GM12872 (cell line): Measurements from ENCODE around the gene KDM4C.

Source experiments
- CTCF ChIP-seq: IDR thresholded peaks from 3 replicates; pipeline ENCODE4 v1.5.1; 2011; ENCODE audit warnings: low read depth, mild to moderate bottlenecking, low read length, moderate library complexity; ENCODE audit not compliant: insufficient read depth

KDM4C gene

GRCh38 chr9:6757456-6758247 is at the start of gene KDM4C:
Gene KDM4C (plus strand): TSS chr9:6757973. CDS start chr9:6792989, 35,016 bp downstream.
- no peak for TF ChIP-seq CTCF

- no peak for TF ChIP-seq CTCF
Observed at GRCh38 chr9:6708732-6709131, 49.0 kb upstream of the KDM4C start.

GRCh38 chr9:6711403-6711802 is 46.4 kb upstream of the KDM4C start:
- TF ChIP-seq CTCF = no peak

GRCh38 chr9:6712041-6712440 is 45.7 kb upstream of the KDM4C start:
- no peak for TF ChIP-seq CTCF

- no peak for TF ChIP-seq CTCF
Observed at GRCh38 chr9:6714176-6714575, 43.6 kb upstream of the KDM4C start.

GRCh38 chr9:6715755-6716643 is 41.8 kb upstream of the KDM4C start:
- TF ChIP-seq CTCF = no peak

- TF ChIP-seq CTCF = no peak
Observed at GRCh38 chr9:6716766-6717165, 41.0 kb upstream of the KDM4C start.
